ENCODE results near the gene OGFR. TPM values are rescaled to one million over a fixed set of nuclear protein-coding genes. Genes with fewer than 3 reads are reported as not detected.

Gene OGFR
- total and polyA plus RNA-seq, 2 experiments from 2014 or later = 9.6 to 50.6 TPM

DNA sequence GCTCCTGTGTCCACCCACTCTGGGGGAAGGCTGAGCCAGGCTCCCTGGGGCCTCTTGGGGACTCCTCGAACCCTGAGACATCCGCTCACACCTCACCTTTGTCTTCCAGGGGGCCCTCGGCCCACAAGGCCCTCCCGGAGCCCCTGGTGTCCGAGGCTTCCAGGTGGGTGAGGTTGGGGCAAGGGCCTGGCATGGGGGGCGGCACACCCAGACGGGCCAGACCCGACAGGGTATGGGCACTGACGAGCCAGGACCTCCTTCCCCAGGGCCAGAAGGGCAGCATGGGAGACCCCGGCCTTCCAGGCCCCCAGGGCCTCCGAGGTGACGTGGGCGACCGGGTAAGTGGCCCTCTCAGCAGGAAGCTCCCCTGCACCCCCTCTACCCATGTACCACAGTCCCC lies 25.6 kb downstream of the OGFR start (continued):
- TF ChIP-seq, protein P1, sequence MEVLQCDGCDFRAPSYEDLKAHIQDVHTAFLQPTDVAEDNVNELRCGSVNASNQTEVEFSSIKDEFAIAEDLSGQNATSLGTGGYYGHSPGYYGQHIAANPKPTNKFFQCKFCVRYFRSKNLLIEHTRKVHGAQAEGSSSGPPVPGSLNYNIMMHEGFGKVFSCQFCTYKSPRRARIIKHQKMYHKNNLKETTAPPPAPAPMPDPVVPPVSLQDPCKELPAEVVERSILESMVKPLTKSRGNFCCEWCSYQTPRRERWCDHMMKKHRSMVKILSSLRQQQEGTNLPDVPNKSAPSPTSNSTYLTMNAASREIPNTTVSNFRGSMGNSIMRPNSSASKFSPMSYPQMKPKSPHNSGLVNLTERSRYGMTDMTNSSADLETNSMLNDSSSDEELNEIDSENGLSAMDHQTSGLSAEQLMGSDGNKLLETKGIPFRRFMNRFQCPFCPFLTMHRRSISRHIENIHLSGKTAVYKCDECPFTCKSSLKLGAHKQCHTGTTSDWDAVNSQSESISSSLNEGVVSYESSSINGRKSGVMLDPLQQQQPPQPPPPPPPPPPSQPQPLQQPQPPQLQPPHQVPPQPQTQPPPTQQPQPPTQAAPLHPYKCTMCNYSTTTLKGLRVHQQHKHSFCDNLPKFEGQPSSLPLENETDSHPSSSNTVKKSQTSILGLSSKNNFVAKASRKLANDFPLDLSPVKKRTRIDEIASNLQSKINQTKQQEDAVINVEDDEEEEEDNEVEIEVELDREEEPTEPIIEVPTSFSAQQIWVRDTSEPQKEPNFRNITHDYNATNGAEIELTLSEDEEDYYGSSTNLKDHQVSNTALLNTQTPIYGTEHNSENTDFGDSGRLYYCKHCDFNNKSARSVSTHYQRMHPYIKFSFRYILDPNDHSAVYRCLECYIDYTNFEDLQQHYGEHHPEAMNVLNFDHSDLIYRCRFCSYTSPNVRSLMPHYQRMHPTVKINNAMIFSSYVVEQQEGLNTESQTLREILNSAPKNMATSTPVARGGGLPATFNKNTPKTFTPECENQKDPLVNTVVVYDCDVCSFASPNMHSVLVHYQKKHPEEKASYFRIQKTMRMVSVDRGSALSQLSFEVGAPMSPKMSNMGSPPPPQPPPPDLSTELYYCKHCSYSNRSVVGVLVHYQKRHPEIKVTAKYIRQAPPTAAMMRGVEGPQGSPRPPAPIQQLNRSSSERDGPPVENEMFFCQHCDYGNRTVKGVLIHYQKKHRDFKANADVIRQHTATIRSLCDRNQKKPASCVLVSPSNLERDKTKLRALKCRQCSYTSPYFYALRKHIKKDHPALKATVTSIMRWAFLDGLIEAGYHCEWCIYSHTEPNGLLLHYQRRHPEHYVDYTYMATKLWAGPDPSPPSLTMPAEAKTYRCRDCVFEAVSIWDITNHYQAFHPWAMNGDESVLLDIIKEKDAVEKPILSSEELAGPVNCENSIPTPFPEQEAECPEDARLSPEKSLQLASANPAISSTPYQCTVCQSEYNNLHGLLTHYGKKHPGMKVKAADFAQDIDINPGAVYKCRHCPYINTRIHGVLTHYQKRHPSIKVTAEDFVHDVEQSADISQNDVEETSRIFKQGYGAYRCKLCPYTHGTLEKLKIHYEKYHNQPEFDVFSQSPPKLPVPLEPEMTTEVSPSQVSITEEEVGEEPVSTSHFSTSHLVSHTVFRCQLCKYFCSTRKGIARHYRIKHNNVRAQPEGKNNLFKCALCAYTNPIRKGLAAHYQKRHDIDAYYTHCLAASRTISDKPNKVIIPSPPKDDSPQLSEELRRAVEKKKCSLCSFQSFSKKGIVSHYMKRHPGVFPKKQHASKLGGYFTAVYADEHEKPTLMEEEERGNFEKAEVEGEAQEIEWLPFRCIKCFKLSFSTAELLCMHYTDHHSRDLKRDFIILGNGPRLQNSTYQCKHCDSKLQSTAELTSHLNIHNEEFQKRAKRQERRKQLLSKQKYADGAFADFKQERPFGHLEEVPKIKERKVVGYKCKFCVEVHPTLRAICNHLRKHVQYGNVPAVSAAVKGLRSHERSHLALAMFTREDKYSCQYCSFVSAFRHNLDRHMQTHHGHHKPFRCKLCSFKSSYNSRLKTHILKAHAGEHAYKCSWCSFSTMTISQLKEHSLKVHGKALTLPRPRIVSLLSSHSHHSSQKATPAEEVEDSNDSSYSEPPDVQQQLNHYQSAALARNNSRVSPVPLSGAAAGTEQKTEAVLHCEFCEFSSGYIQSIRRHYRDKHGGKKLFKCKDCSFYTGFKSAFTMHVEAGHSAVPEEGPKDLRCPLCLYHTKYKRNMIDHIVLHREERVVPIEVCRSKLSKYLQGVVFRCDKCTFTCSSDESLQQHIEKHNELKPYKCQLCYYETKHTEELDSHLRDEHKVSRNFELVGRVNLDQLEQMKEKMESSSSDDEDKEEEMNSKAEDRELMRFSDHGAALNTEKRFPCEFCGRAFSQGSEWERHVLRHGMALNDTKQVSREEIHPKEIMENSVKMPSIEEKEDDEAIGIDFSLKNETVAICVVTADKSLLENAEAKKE (CRISPR knock-in tag; IDR thresholded peaks at IDR 0.05) = no peak

DNA sequence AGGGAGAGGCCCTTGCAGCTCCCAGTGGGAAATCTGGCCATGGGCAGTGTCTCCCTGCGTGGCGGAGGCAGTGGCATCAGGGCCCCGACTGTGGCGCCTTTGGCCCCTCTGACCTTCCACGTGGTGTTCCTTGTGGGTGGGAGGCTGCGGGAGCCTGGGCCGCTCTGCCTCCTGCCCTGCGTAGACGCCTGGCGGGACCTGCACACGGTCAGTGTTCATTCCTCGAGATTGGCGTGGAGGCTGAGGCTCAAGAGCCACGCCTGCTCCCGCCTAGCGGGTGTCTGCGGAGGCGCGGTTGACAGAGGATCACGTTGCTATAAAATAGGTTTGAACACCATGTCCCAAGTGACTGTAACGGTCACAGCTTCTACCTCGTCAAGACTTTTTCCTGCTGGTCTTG lies 26.2 kb downstream of the OGFR start:
- Histone ChIP-seq H3K4me1 (ENCODE audit: insufficient read depth) (no peaks in the 10 kb centered on the region), H3K36me3 (ENCODE audit: insufficient read depth) (no peaks in the 10 kb centered on the region), H3K9me2 (ENCODE audit: insufficient read depth) (no peaks in the 10 kb centered on the region), H3K27ac (ENCODE audit: low read depth) (peak overlapping the region; percentile 63; the same call in 1 of the 2 replicates), H3K4me3 (no peak overlapping the region), H3K27me3 (ENCODE audit: insufficient read depth) (no peaks in the 10 kb centered on the region), H3F3A (replicated peaks; ENCODE audit: low read depth) (peaks cover 2% of the 10 kb centered on the region; the same call in 1 of the 2 replicates), H3K4me2 (no peak overlapping the region), H2AFZ (no peak overlapping the region), H3K79me2 (replicated peaks; ENCODE audit: insufficient read depth) (no peaks in the 10 kb centered on the region), H4K20me1 (replicated peaks; ENCODE audit: insufficient read depth) (no peaks in the 10 kb centered on the region)
- Mint-ChIP-seq H3K27ac (no peak overlapping the region), H3K4me3 (no peak overlapping the region), H3K9me3 (no peaks in the 10 kb centered on the region), H3K36me3 (ENCODE audit: low read depth) (peaks cover 15% of the 10 kb centered on the region; the same call in 2 of the 3 replicates), H3K4me1 (peaks cover 25% of the 10 kb centered on the region), H3K27me3 (ENCODE audit: insufficient read depth, low read depth, poor library complexity) (peaks cover 6% of the 10 kb centered on the region)
- DNase-seq (ENCODE audit: low spot score) (no peak), ATAC-seq (no peak)
- TF ChIP-seq CREB1 (CRISPR knock-in tag; IDR thresholded peaks at IDR 0.05; ENCODE audit: low read depth) (no peak), STAT1 (IDR thresholded peaks at IDR 0.05; ENCODE audit: unreplicated experiment) (no peak), POLR2AphosphoS5 (IDR thresholded peaks at IDR 0.05; ENCODE audit: low read depth) (no peak), ZNF331 (CRISPR knock-in tag; IDR thresholded peaks at IDR 0.05; ENCODE audit: low read depth) (no peak), JUNB (IDR thresholded peaks at IDR 0.05; ENCODE audit: unreplicated experiment) (no peak)
- TF ChIP-seq, protein P2, sequence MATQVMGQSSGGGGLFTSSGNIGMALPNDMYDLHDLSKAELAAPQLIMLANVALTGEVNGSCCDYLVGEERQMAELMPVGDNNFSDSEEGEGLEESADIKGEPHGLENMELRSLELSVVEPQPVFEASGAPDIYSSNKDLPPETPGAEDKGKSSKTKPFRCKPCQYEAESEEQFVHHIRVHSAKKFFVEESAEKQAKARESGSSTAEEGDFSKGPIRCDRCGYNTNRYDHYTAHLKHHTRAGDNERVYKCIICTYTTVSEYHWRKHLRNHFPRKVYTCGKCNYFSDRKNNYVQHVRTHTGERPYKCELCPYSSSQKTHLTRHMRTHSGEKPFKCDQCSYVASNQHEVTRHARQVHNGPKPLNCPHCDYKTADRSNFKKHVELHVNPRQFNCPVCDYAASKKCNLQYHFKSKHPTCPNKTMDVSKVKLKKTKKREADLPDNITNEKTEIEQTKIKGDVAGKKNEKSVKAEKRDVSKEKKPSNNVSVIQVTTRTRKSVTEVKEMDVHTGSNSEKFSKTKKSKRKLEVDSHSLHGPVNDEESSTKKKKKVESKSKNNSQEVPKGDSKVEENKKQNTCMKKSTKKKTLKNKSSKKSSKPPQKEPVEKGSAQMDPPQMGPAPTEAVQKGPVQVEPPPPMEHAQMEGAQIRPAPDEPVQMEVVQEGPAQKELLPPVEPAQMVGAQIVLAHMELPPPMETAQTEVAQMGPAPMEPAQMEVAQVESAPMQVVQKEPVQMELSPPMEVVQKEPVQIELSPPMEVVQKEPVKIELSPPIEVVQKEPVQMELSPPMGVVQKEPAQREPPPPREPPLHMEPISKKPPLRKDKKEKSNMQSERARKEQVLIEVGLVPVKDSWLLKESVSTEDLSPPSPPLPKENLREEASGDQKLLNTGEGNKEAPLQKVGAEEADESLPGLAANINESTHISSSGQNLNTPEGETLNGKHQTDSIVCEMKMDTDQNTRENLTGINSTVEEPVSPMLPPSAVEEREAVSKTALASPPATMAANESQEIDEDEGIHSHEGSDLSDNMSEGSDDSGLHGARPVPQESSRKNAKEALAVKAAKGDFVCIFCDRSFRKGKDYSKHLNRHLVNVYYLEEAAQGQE (IDR thresholded peaks at IDR 0.05; ENCODE audit: unreplicated experiment) = no peak

Measured in GM23338 (cell line).